Gastroesophageal sphincter (tissue), 4 donors: ENCODE data around the gene YWHAQ. TPM values are rescaled to one million over a fixed set of nuclear protein-coding genes. Genes with fewer than 3 reads are reported as not detected.
"Not testable (repeated sequence)": the region's sequence is repeated elsewhere in the genome, so short reads cannot be mapped to it uniquely, and the experiment has no call there.

Source experiments
- ATAC-seq: fragments of 150-250 bp; one replicate; pipeline ENCODE4 v1.9.1; 2016; ENCODE audit warnings: mild to moderate bottlenecking, moderate library complexity
- H3K27ac ChIP-seq, 4 donors: fragments of 200-600 bp; sonication (generic) in 3 of 4; 1 replicate in 3 of 4; 2 replicates in 1 of 4; pipeline ENCODE4 v1.5.1; 2016 to 2019
- H3K27me3 ChIP-seq: fragments of 200-600 bp; sonication (generic); one replicate; pipeline ENCODE4 v1.5.1; 2019
- H3K36me3 ChIP-seq, 2 donors: fragments of 200-600 bp; sonication (generic); one replicate each; pipeline ENCODE4 v1.5.1; 2019; ENCODE audit warnings: control low read depth in 1 of 2
- H3K4me1 ChIP-seq, 3 donors: fragments of 200-600 bp; sonication (generic); 1 replicate in 2 of 3; 2 replicates in 1 of 3; pipeline ENCODE4 v1.5.1; 2016 to 2019; ENCODE audit warnings: control low read depth in 2 of 3
- H3K4me3 ChIP-seq, 2 donors: fragments of 200-600 bp; sonication (generic); one replicate each; pipeline ENCODE4 v1.5.1; 2019; ENCODE audit warnings: mild to moderate bottlenecking in 1 of 2, moderate library complexity in 1 of 2
- H3K9me3 ChIP-seq, 3 donors: fragments of 200-600 bp; sonication (generic); one replicate each; pipeline ENCODE4 v1.5.1; 2017 to 2019; ENCODE audit warnings: control low read depth in 2 of 3
- CTCF ChIP-seq, 4 experiments: fragments of 200-600 bp in 2 of 4; fragments of 450-650 bp in 2 of 4; sonication (generic) in 1 of 4; IDR thresholded peaks; one replicate each; pipeline ENCODE4 v1.5.1; 2017 to 2019; ENCODE audit warnings: antibody characterized with exemption in 4 of 4, mild to moderate bottlenecking in 2 of 4, moderate library complexity in 2 of 4
- EP300 ChIP-seq: sonication (generic); formaldehyde crosslinking; IDR thresholded peaks from one replicate; pipeline ENCODE4 v1.6.1; 2017; ENCODE audit warnings: antibody characterized with exemption, mild to moderate bottlenecking
- POLR2A ChIP-seq, 2 donors: fragments of 450-650 bp; IDR thresholded peaks; one replicate each; pipeline ENCODE4 v1.6.1; 2017; ENCODE audit warnings: antibody characterized with exemption in 2 of 2, mild to moderate bottlenecking in 2 of 2, moderate library complexity in 1 of 2
- POLR2AphosphoS5 ChIP-seq: sonication (generic); formaldehyde crosslinking; IDR thresholded peaks from one replicate; pipeline ENCODE4 v1.6.1; 2017; ENCODE audit warnings: antibody characterized with exemption
- WGBS, 2 donors: methylation state at CpG; one replicate each; pipeline ENCODE4 v1.1.5; 2018; ENCODE audit warnings: low coverage in 1 of 2; 5-methylcytosine and 5-hydroxymethylcytosine counted together
- total RNA-seq, 4 donors: library from RNA; depleted of rRNA; stranded (reverse); fragments of >200 nt; gene quantifications; one replicate each; pipeline ENCODE4 v1.1.0, GENCODE V29; 2016

The YWHAQ gene
- total RNA-seq, 4 donors from 2014 or later: 226 to 282 (median 255) TPM

GRCh38 chr2:9610781-9611548, 19.8 kb downstream of the YWHAQ start:
- no peaks in the 10 kb centered on the region for H3K9me3 ChIP-seq
- H3K27ac ChIP-seq: no peak overlapping the region
- H3K4me1 ChIP-seq: peaks cover 11 to 100% (median 27%) of the 10 kb centered on the region in 3 donors

GRCh38 chr2:9608491-9608890, 22.3 kb downstream of the YWHAQ start:
- Histone ChIP-seq H3K4me3 (peak overlapping the region; percentile 10 to 34), H3K4me1 (peaks cover 4 to 77% (median 24%) of the 10 kb centered on the region in 3 donors), H3K27ac (peak overlapping the region; percentile 62 to 82 (median 80))
- not testable (repeated sequence) for H3K9me3 ChIP-seq, H3K36me3 ChIP-seq, ATAC-seq, H3K27me3 ChIP-seq
- WGBS, 2 donors: 64 to 66% methylated on average over 7 to 10 of the region's 10 CpGs

More at GRCh38 chr2:9610781-9611548, 19.8 kb downstream of the YWHAQ start:
- Histone ChIP-seq H3K27me3 (no peaks in the 10 kb centered on the region), H3K4me3 (no peak overlapping the region), H3K36me3 (no peaks in the 10 kb centered on the region)
- TF ChIP-seq EP300: no peak
- TF ChIP-seq POLR2AphosphoS5: no peak
- TF ChIP-seq POLR2A (IDR thresholded peaks at IDR 0.05): no peak
- no peak for TF ChIP-seq CTCF (IDR thresholded peaks at IDR 0.05)
- no peak for ATAC-seq
- WGBS, 2 donors: 59 to 68% methylated on average over 6 to 7 of the region's 7 CpGs

GRCh38 chr2:9602412-9602811, 28.4 kb downstream of the YWHAQ start:
- 91 to 100% methylated on average over 1 to 2 of the region's 3 CpGs for WGBS, 2 donors
- H3K4me3 ChIP-seq: no peak overlapping the region
- TF ChIP-seq POLR2A (IDR thresholded peaks at IDR 0.05) (no peak), EP300 (no peak), CTCF (IDR thresholded peaks at IDR 0.05) (no peak), POLR2AphosphoS5 (no peak)
- no peak for ATAC-seq
- no peak overlapping the region for H3K27ac ChIP-seq
- peaks cover 0 to 23% (median 0%) of the 10 kb centered on the region in 3 donors for H3K9me3 ChIP-seq
- peaks cover 0 to 37% of the 10 kb centered on the region in 2 donors for H3K36me3 ChIP-seq
- H3K4me1 ChIP-seq: peaks cover 0 to 16% (median 2%) of the 10 kb centered on the region in 3 donors
- H3K27me3 ChIP-seq: no peaks in the 10 kb centered on the region

GRCh38 chr2:9601397-9601796, 29.4 kb downstream of the YWHAQ start:
- H3K4me1 ChIP-seq: peaks cover 0 to 16% (median 4%) of the 10 kb centered on the region in 3 donors
- TF ChIP-seq POLR2AphosphoS5: no peak
- TF ChIP-seq EP300: no peak
- no peak for TF ChIP-seq POLR2A (IDR thresholded peaks at IDR 0.05)
- TF ChIP-seq CTCF (IDR thresholded peaks at IDR 0.05): no peak
- peaks cover 0 to 37% of the 10 kb centered on the region in 2 donors for H3K36me3 ChIP-seq
- ATAC-seq: no peak
- H3K9me3 ChIP-seq: peaks cover 0 to 23% (median 0%) of the 10 kb centered on the region in 3 donors
- WGBS, 2 donors: 86 to 92% methylated on average over 5 of the region's 5 CpGs
- no peaks in the 10 kb centered on the region for H3K27me3 ChIP-seq
- no peak overlapping the region for H3K4me3 ChIP-seq
- no peak overlapping the region for H3K27ac ChIP-seq

- H3K4me1 ChIP-seq: peaks cover 7 to 28% (median 14%) of the 10 kb centered on the region in 3 donors
- H3K27me3 ChIP-seq: no peaks in the 10 kb centered on the region
- no peak overlapping the region for H3K4me3 ChIP-seq
- H3K36me3 ChIP-seq: peaks cover 0 to 37% of the 10 kb centered on the region in 2 donors
- TF ChIP-seq CTCF (IDR thresholded peaks at IDR 0.05): no peak
- TF ChIP-seq POLR2AphosphoS5: no peak
- TF ChIP-seq POLR2A (IDR thresholded peaks at IDR 0.05): no peak
- no peak for TF ChIP-seq EP300
- H3K9me3 ChIP-seq: peaks cover 0 to 23% (median 0%) of the 10 kb centered on the region in 3 donors
- no peak overlapping the region for H3K27ac ChIP-seq
- no peak for ATAC-seq
- WGBS, 2 donors: 100% methylated on average over 1 of the region's 1 CpG
Measured at GRCh38 chr2:9599430-9599829, 31.4 kb downstream of the YWHAQ start.
